Measurements from ENCODE around the gene MORC4. TPM values are rescaled to one million over a fixed set of nuclear protein-coding genes. Genes with fewer than 3 reads are reported as not detected.

The MORC4 gene
- total and polyA plus RNA-seq, 2 of the 4 experiments (the other 2 are of a cell fraction) = 17.5 to 34.2 TPM

DNA sequence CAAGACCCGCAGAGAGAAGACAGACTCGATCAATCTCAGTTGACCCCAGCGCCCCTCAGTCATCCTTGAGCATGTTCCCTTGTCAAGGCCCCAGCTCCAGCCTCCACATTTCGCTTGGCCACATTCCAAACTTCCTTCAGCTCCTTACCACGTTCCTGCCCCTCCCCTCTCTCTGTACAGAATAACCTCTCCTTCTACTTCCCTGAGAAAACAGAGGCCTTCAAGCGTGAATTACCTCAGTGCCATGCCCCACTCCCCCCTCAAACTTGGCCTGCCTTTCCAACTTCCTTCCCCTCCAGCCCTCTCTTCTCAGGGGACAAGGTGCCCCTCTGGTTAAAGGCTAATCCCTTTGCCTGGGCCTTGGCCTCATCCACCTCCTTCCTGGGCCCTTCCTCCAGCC is 93.7 kb downstream of the MORC4 start:
- ChIA-PET POLR2A (ENCODE audit: unreplicated experiment) (no interaction called here), CTCF (no interaction called here)
- H3K18ac ChIP-seq (ENCODE audit: low read depth, low read length) = no peak overlapping the region
- no peak overlapping the region for H2BK120ac ChIP-seq (ENCODE audit: low read depth, low read length)
- H4K91ac ChIP-seq (ENCODE audit: insufficient read depth, low read depth, low read length) = no peak overlapping the region
- no peak overlapping the region for H3K14ac ChIP-seq (replicated peaks; ENCODE audit: low read depth, low read length)
- DNase-seq (no peak), ATAC-seq (ENCODE audit: low read depth) (no peak)
- dilution Hi-C loops (cut with HindIII; ENCODE audit: low sequenced_read_pairs, unreplicated experiment) = no loop called here
- no peak overlapping the region for H2AK5ac ChIP-seq (ENCODE audit: low read depth, low read length)
- H3K9me3 ChIP-seq (ENCODE audit: control insufficient read depth, insufficient read depth, low read length) = no peaks in the 10 kb centered on the region
- H3K36me3 ChIP-seq (ENCODE audit: control insufficient read depth, insufficient read depth, low read length) = no peaks in the 10 kb centered on the region
- no peaks in the 10 kb centered on the region for H4K20me1 ChIP-seq (ENCODE audit: insufficient read depth, low read length)
- no peaks in the 10 kb centered on the region for H3K4me1 ChIP-seq (ENCODE audit: control insufficient read depth, insufficient read depth, low read length)
- no peak overlapping the region for H3K23ac ChIP-seq (ENCODE audit: low read depth, low read length)
- no peak overlapping the region for H2BK5ac ChIP-seq (ENCODE audit: low read depth, low read length, poor library complexity, severe bottlenecking)
- no peak overlapping the region for H3K4ac ChIP-seq (ENCODE audit: low read depth, low read length)
- in situ Hi-C loops (cut with MboI; ENCODE audit: low sequenced_read_pairs) = no loop called here
- no peak overlapping the region for H2BK15ac ChIP-seq (ENCODE audit: low read depth, low read length)
- no TSS peak for BruUV-seq (replicated peaks)
- no peak overlapping the region for H2AFZ ChIP-seq (replicated peaks; ENCODE audit: low read length, poor library complexity)
- WGBS, 2 experiments (ENCODE audit: extremely low coverage in 2 of 2, insufficient read length in 1 of 2) = 27% methylated on average over 4 of the region's 6 CpGs; no CpG with 5 or more reads in 1 of the 2 experiments
- peaks cover 21% of the 10 kb centered on the region for H3K27me3 ChIP-seq (ENCODE audit: control insufficient read depth, insufficient read depth, low read length)
- H4K5ac ChIP-seq (ENCODE audit: low read depth, low read length) = no peak overlapping the region
- no peak overlapping the region for H4K8ac ChIP-seq (ENCODE audit: low read depth in 2 of 2, low read length in 2 of 2)
- H3K79me1 ChIP-seq (ENCODE audit: low read depth in 1 of 2, low read length in 2 of 2) = no peaks in the 10 kb centered on the region
- TF ChIP-seq RAD21 (IDR thresholded peaks at IDR 0.05; ENCODE audit: low read length) (no peak), NFE2L2 (IDR thresholded peaks at IDR 0.05; ENCODE audit: low read depth, low read length) (no peak), SMC3 (IDR thresholded peaks at IDR 0.05; ENCODE audit: low read depth, low read length) (no peak), POLR2A (IDR thresholded peaks at IDR 0.05; ENCODE audit: low read depth, low read length) (no peak), MAZ (IDR thresholded peaks at IDR 0.05; ENCODE audit: borderline replicate concordance, low read depth, low read length) (no peak), CEBPB (IDR thresholded peaks at IDR 0.05; ENCODE audit: low read depth, low read length) (no peak), MAFK (IDR thresholded peaks at IDR 0.05; ENCODE audit: low read depth, low read length) (no peak)
- TF ChIP-seq, protein P1, sequence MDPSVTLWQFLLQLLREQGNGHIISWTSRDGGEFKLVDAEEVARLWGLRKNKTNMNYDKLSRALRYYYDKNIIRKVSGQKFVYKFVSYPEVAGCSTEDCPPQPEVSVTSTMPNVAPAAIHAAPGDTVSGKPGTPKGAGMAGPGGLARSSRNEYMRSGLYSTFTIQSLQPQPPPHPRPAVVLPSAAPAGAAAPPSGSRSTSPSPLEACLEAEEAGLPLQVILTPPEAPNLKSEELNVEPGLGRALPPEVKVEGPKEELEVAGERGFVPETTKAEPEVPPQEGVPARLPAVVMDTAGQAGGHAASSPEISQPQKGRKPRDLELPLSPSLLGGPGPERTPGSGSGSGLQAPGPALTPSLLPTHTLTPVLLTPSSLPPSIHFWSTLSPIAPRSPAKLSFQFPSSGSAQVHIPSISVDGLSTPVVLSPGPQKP (IDR thresholded peaks at IDR 0.05; ENCODE audit: borderline replicate concordance, low read depth, low read length) = no peak
- H3K4me3 ChIP-seq (ENCODE audit: insufficient read depth, low read depth, low read length) = no peak overlapping the region
- no peak overlapping the region for H3K27ac ChIP-seq (ENCODE audit: insufficient read depth, low read length)
- no peak overlapping the region for H3K56ac ChIP-seq (ENCODE audit: extremely low read depth, insufficient read depth, low read length)
- no peaks in the 10 kb centered on the region for H3K9me1 ChIP-seq (ENCODE audit: insufficient read depth, low read length)
- no peak overlapping the region for H2BK20ac ChIP-seq (ENCODE audit: low read depth, low read length)
- peak overlapping the region; percentile 23 for H2AK9ac ChIP-seq (replicated peaks; ENCODE audit: low read depth, low read length, poor library complexity)
- intact Hi-C loops (cut with micrococcal nuclease) = no loop called here
- H3K9ac ChIP-seq (ENCODE audit: low read depth, low read length) = no peak overlapping the region
- H3K4me2 ChIP-seq (ENCODE audit: low read depth, low read length) = no peak overlapping the region
